Esophagus squamous epithelium (tissue), 5 donors: ENCODE measurements around the gene CLEC17A. TPM values are rescaled to one million over a fixed set of nuclear protein-coding genes. Genes with fewer than 3 reads are reported as not detected.
A peak's percentile ranks its signal among the peaks of the same experiment; 100 is the strongest.
"Not testable (repeated sequence)": the region's sequence is repeated elsewhere in the genome, so short reads cannot be mapped to it uniquely, and the experiment has no call there.

Experiments used
- DNase-seq: peaks from one replicate; lab custom pipeline; 2025; lab: John Stamatoyannopoulos, UW
- H3K27ac ChIP-seq, 4 donors: fragments of 200-600 bp; sonication (generic); one replicate each; pipeline ENCODE4 v1.5.1; 2016 to 2019; ENCODE audit warnings: mild to moderate bottlenecking in 1 of 4
- H3K27me3 ChIP-seq, 4 donors: fragments of 200-600 bp; sonication (generic); 1 replicate in 3 of 4; 2 replicates in 1 of 4; pipeline versions ENCODE4 v1.5.1 to v1.6.0; 2017 to 2021; ENCODE audit warnings: antibody characterized with exemption in 1 of 4
- H3K36me3 ChIP-seq, 3 donors: fragments of 200-600 bp; sonication (generic); one replicate each; pipeline ENCODE4 v1.5.1; 2016 to 2019
- H3K4me1 ChIP-seq, 3 donors: fragments of 200-600 bp; sonication (generic); one replicate each; pipeline ENCODE4 v1.5.1; 2017 to 2019
- H3K4me3 ChIP-seq, 4 donors: fragments of 200-600 bp; sonication (generic); 1 replicate in 3 of 4; 2 replicates in 1 of 4; pipeline ENCODE4 v1.5.1; 2016 to 2019; ENCODE audit warnings: mild to moderate bottlenecking in 2 of 4, moderate library complexity in 1 of 4
- H3K9me3 ChIP-seq, 3 donors: fragments of 200-600 bp; sonication (generic); one replicate each; pipeline ENCODE4 v1.5.1; 2016 to 2019
- POLR2A ChIP-seq, 4 donors: fragments of 450-650 bp; IDR thresholded peaks; one replicate each; pipeline ENCODE4 v1.6.1; 2017; ENCODE audit warnings: antibody characterized with exemption in 4 of 4, mild to moderate bottlenecking in 4 of 4, moderate library complexity in 3 of 4
- WGBS, 2 donors: methylation state at CpG; one replicate each; pipeline ENCODE4 v1.1.5; 2018; 5-methylcytosine and 5-hydroxymethylcytosine counted together
- intact Hi-C: fragments of 100-400 bp; cut with DNase I; formaldehyde crosslinking; loops from one replicate; pipeline ENCODE4 v1.15.0; 2022
- total RNA-seq, 4 donors: library from RNA; depleted of rRNA; stranded (reverse); fragments of >200 nt; gene quantifications; one replicate each; pipeline ENCODE4 v1.1.0, GENCODE V29; 2016
- TF ChIP-seq, protein P1 (sequence below), 6 experiments: fragments of 450-650 bp in 4 of 6; fragments of 200-600 bp in 2 of 6; sonication (generic) in 2 of 6; IDR thresholded peaks; one replicate each; pipeline ENCODE4 v1.5.1; 2016 to 2019; ENCODE audit warnings: antibody characterized with exemption in 6 of 6, mild to moderate bottlenecking in 4 of 6, moderate library complexity in 4 of 6
- donor health status: DM: yes; HTN: yes; CAD: no.

The CLEC17A gene, protein sequence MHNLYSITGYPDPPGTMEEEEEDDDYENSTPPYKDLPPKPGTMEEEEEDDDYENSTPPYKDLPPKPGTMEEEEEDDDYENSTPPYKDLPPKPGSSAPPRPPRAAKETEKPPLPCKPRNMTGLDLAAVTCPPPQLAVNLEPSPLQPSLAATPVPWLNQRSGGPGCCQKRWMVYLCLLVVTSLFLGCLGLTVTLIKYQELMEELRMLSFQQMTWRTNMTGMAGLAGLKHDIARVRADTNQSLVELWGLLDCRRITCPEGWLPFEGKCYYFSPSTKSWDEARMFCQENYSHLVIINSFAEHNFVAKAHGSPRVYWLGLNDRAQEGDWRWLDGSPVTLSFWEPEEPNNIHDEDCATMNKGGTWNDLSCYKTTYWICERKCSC
- not detected for total RNA-seq

DNA sequence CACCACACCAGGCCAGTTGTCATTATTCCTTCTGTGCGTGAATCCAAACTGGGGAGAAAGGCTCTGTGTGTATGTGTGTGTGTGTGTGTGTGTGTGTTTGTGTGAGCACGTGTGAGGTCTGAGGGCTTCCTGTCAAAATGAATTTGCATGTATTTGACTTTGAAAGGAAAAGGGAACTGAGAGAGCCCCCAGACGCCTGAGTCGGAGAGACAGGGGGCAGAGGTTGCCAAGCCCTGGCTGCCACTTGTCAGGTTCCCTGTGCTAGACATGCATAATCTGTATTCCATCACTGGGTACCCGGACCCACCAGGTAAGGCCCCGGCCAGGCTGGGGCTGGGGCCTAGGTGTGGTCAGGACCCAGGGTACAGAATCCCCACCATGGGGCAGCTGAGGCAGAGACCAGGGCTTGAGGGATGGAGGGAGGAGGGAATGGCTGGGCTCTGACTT, at the start of gene CLEC17A:
CLEC17A (plus strand) TSS at position 191 of the 447 bp plus-strand sequence; CDS start at position 268, 77 bp downstream.
- Histone ChIP-seq H3K27me3 (no peaks in the 10 kb centered on the region), H3K27ac (no peak within 1 kb of the TSS), H3K36me3 (no peaks in the 10 kb centered on the region), H3K4me3 (no peak within 1 kb of the TSS), H3K4me1 (no peaks in the 10 kb centered on the region), H3K9me3 (no peaks in the 10 kb centered on the region)
- intact Hi-C loops, result no loop called here
- 56% methylated on average over 3 of the region's 6 CpGs; no CpG with 5 or more reads in 1 of the 2 donors for WGBS, 2 donors
- DNase-seq, result no peak
- TF ChIP-seq, protein P1, sequence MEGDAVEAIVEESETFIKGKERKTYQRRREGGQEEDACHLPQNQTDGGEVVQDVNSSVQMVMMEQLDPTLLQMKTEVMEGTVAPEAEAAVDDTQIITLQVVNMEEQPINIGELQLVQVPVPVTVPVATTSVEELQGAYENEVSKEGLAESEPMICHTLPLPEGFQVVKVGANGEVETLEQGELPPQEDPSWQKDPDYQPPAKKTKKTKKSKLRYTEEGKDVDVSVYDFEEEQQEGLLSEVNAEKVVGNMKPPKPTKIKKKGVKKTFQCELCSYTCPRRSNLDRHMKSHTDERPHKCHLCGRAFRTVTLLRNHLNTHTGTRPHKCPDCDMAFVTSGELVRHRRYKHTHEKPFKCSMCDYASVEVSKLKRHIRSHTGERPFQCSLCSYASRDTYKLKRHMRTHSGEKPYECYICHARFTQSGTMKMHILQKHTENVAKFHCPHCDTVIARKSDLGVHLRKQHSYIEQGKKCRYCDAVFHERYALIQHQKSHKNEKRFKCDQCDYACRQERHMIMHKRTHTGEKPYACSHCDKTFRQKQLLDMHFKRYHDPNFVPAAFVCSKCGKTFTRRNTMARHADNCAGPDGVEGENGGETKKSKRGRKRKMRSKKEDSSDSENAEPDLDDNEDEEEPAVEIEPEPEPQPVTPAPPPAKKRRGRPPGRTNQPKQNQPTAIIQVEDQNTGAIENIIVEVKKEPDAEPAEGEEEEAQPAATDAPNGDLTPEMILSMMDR (IDR thresholded peaks at IDR 0.05), result no peak
- no peak for TF ChIP-seq POLR2A (IDR thresholded peaks at IDR 0.05)

DNA sequence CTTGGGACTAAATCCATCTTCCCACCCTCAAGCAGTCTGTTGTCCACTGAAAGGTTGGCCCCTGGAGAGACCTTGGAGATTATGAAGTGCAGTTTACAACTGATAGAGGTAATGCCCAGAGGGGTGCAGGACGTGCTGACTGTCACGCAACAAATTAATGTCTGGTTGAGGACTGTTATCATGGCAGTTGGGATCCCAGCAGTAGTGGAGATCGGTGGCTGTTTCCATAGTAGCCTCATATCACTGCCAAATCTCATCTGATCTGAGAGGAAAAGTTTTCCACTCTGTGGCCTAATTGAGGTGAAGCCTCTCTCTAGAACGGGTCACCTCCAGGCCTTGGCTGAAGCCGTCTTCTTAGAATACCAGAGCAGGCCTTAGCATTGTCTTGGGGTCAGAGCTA, 49.4 kb upstream of the CLEC17A start:
- no peak for DNase-seq
- Histone ChIP-seq H3K9me3 (no peaks in the 10 kb centered on the region), H3K36me3 (peaks cover 0 to 24% (median 0%) of the 10 kb centered on the region in 3 donors), H3K27ac (peak overlapping the region in 2 of 4 donors; percentile 17 to 98), H3K27me3 (no peaks in the 10 kb centered on the region), H3K4me1 (peaks cover 31 to 86% (median 44%) of the 10 kb centered on the region in 3 donors), H3K4me3 (no peak overlapping the region)
- TF ChIP-seq, protein P1 (IDR thresholded peaks at IDR 0.05), result no peak
- no peak for TF ChIP-seq POLR2A (IDR thresholded peaks at IDR 0.05)
- 82 to 90% methylated on average over 5 of the region's 5 CpGs for WGBS, 2 donors
- intact Hi-C loops, result no loop called here

DNA sequence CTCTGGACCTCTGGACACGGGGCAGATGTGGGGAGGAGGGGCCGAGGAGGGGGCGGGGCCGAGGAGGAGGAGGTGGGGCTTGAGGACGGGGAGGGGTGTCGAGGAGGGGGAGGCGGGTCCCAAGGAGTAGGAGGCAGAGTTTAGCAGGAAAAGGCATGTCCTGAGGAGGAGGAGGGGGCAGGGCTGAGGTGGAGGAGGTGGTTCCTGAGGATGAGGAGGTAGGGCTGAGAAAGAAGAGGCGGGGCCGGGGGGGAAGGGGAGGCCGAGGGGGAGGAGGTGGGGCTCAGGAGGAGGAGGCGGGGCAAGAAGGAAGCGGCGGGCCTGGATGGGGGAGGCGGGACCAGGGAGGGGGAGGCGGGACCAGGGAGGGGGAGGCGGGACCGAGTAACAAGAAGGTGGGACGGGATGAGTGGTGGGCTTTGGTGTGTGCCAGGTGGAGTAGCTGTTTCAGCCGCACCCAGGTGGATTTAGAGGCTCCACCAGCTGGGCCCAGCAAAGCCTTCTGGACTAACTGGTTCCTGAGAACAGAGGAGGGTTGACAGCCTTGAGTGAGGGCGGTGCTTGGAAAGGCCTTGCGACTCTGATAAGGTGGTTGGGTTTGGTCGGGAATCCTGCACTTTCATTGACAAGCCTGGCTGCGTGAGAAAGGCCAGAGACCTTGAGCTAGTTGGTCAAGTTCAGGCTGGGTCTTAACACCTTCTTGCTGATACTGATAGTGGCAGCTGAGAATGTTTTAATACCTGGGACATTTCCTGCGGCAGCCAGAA, 45.8 kb upstream of the CLEC17A start:
- DNase-seq, result no peak
- Histone ChIP-seq H3K9me3 (no peaks in the 10 kb centered on the region), H3K27ac (peak overlapping the region; percentile 35 to 85 (median 82)), H3K36me3 (peaks cover 0 to 41% (median 0%) of the 10 kb centered on the region in 3 donors), H3K27me3 (no peaks in the 10 kb centered on the region), H3K4me3 (peak overlapping the region in 2 of 4 donors; percentile 4 to 34), H3K4me1 (peaks cover 13 to 78% (median 26%) of the 10 kb centered on the region in 3 donors)
- 15 to 28% methylated on average over 8 to 16 of the region's 24 CpGs for WGBS, 2 donors
- intact Hi-C loops, result no loop called here
- TF ChIP-seq, protein P1 (IDR thresholded peaks at IDR 0.05), result no peak
- peak in 1 of 4 donors; percentile 25 for TF ChIP-seq POLR2A (IDR thresholded peaks at IDR 0.05)

DNA sequence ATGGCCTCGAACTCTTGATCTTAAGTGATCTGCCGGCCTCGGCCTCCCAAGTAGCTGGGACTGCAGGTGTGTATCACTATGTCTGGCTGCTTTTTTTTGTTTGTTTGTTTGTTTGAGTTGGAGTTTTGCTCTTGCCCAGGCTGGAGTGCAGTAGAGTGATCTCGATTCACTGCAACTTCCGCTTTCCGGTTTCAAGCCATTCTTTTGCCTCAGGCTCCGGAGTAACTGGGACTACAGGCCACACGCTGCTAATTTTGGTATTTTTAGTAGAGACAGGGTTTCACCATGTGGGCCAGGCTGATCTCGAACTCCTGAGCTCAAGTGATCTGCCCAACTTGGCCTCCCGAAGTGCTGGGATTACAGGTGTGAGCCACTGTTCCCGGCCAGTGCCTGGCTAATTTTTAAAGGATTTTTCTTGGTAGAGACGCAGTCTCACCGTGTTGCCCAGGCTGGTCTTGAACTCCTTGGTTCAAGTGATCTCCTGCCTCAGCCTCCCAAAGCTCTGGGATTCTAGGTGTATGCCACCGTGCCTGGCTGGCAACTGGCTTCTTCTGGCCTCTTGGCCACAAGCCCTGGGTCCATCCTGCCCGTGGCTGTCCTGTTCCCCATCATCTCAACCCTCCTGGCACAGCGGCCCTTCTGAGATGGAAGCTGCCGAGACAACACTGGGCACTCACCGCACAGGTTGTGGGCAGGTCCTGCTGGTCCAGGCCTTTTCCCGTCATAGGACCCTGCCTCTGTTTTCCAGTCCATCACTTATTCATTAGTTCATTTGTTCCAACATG, 42.0 kb upstream of the CLEC17A start:
- intact Hi-C loops, result no loop called here
- Histone ChIP-seq H3K27me3 (no peaks in the 10 kb centered on the region), H3K27ac (peak overlapping the region in 3 of 4 donors; percentile 79 to 89 (median 89)), H3K36me3 (peaks cover 0 to 20% (median 0%) of the 10 kb centered on the region in 3 donors), H3K9me3 (no peaks in the 10 kb centered on the region), H3K4me3 (no peak overlapping the region), H3K4me1 (peaks cover 41 to 83% (median 49%) of the 10 kb centered on the region in 3 donors)
- no peak for DNase-seq
- TF ChIP-seq, protein P1 (IDR thresholded peaks at IDR 0.05), result no peak
- TF ChIP-seq POLR2A (IDR thresholded peaks at IDR 0.05), result no peak
- 84 to 88% methylated on average over 19 of the region's 19 CpGs for WGBS, 2 donors

DNA sequence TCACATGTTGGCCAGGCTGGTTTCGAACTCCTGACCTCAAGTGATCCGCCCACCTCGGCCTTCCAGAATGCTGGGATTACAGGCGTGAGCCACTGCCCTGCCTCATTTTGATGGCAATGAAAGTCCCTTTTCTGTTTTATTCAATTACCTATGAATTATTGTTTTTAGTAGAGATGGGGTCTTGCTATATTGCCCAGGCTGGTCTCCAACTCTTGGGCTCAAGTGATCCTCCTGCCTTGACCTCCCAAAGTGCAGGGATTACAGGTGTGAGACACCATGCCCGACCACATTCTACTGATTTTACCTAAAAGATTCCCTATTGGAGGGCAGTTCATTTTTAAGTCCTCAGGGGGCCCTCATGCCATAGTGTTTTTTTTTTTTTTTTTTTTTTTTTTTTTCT, 40.9 kb upstream of the CLEC17A start:
- WGBS, 2 donors, result 70 to 79% methylated on average over 5 of the region's 5 CpGs
- intact Hi-C loops, result not testable (repeated sequence)

More for the DNA sequence above, 40.9 kb upstream of the CLEC17A start:
- peak overlapping the region in 3 of 4 donors; percentile 79 to 89 (median 89) for H3K27ac ChIP-seq
- peaks cover 37 to 83% (median 44%) of the 10 kb centered on the region in 3 donors for H3K4me1 ChIP-seq
- peaks cover 0 to 28% (median 0%) of the 10 kb centered on the region in 3 donors for H3K36me3 ChIP-seq
- H3K27me3 ChIP-seq, H3K4me3 ChIP-seq, H3K9me3 ChIP-seq, DNase-seq: not testable (repeated sequence)
